ENCODE data around the gene KRT83. TPM values are rescaled to one million over a fixed set of nuclear protein-coding genes. Genes with fewer than 3 reads are reported as not detected.

Gene KRT83
- total RNA-seq, 1 experiment from 2014 or later, result not detected

DNA sequence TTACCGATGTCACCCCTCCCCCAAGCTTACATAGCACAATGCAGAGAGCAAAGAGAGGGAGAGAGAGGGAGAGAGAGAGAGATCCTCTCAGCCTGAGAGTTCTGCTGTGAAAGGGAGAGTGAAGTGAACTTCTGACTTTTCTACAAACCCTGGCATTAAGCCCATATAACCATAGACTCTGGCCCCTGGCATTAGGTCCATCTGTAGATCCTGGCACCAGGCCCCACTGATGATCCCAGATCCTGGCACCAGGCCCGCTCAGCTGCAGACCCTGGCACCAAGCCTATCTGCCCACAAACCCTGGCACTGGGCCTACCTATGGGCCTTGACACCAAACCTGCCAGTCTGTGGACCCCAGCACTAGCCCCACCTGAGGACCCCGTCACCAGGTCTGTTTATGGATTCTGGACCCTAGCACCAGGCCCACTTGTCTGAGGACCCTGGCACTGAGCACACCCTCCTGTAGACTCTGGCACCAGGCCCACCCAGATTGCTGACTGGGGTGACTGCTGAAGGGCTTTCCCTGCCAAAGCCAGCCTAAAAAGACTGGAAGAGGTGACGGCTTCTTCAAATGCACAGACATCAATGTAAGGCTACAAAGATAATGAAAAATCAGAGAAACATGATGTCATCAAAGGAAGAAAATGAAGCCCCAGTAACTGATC, 14.5 kb upstream of the KRT83 start:
- H3K27ac Mint-ChIP-seq, result no peak overlapping the region; a peak in 1 of 7 replicates
- WGBS (ENCODE audit: extremely low coverage, insufficient read length, low lambda C conversion rate), result no CpG with 5 or more reads among the region's 4 CpGs
- no peaks in the 10 kb centered on the region for H3K79me2 ChIP-seq (ENCODE audit: insufficient read depth, low read length)

More for the DNA sequence above, 14.5 kb upstream of the KRT83 start:
- no peaks in the 10 kb centered on the region for H4K20me1 ChIP-seq (ENCODE audit: control insufficient read depth, insufficient read depth, insufficient read length)
- no peak overlapping the region for H2BK120ac ChIP-seq (ENCODE audit: low read depth, low read length, poor library complexity, severe bottlenecking)
- H2BK15ac ChIP-seq (ENCODE audit: low read depth, low read length), result no peak overlapping the region
- H2BK12ac ChIP-seq (ENCODE audit: insufficient read length, low read depth, low read length), result no peak overlapping the region
- no peak overlapping the region for H2AK5ac ChIP-seq (ENCODE audit: insufficient read length, low read length)
- H3K56ac ChIP-seq (ENCODE audit: insufficient read length, low read depth, low read length), result no peak overlapping the region
- no peak overlapping the region for H4K5ac ChIP-seq (ENCODE audit: insufficient read length, low read depth, low read length)
- Mint-ChIP-seq H3K36me3 (ENCODE audit: insufficient read depth in 1 of 3, low read depth in 3 of 3) (no peaks in the 10 kb centered on the region), H3K4me3 (no peak overlapping the region), H3K9me3 (no peaks in the 10 kb centered on the region), H3K27me3 (ENCODE audit: low read depth) (peaks cover 1% of the 10 kb centered on the region; the same call in 1 of the 2 replicates), H3K4me1 (peaks cover 8 to 9% of the 10 kb centered on the region in 2 experiments)
- no peak overlapping the region for H2BK5ac ChIP-seq (ENCODE audit: insufficient read length, low read length)
- no peaks in the 10 kb centered on the region for H3K27me3 ChIP-seq (ENCODE audit: insufficient read depth, low read length)
- H3T11ph ChIP-seq (ENCODE audit: low read length), result no peak overlapping the region
- H4K91ac ChIP-seq (ENCODE audit: insufficient read length, low read depth, low read length), result no peak overlapping the region
- no peak overlapping the region for H3K27ac ChIP-seq (ENCODE audit: insufficient read length, low read depth, low read length)
- no peak overlapping the region for H3K9ac ChIP-seq (ENCODE audit: extremely low read depth, insufficient read length, low read length)
- H3K14ac ChIP-seq (ENCODE audit: insufficient read depth, low read length), result no peak overlapping the region
- no peak overlapping the region for H3K4me2 ChIP-seq (ENCODE audit: insufficient read depth, insufficient read length, low read length)
- TF ChIP-seq, protein P1, sequence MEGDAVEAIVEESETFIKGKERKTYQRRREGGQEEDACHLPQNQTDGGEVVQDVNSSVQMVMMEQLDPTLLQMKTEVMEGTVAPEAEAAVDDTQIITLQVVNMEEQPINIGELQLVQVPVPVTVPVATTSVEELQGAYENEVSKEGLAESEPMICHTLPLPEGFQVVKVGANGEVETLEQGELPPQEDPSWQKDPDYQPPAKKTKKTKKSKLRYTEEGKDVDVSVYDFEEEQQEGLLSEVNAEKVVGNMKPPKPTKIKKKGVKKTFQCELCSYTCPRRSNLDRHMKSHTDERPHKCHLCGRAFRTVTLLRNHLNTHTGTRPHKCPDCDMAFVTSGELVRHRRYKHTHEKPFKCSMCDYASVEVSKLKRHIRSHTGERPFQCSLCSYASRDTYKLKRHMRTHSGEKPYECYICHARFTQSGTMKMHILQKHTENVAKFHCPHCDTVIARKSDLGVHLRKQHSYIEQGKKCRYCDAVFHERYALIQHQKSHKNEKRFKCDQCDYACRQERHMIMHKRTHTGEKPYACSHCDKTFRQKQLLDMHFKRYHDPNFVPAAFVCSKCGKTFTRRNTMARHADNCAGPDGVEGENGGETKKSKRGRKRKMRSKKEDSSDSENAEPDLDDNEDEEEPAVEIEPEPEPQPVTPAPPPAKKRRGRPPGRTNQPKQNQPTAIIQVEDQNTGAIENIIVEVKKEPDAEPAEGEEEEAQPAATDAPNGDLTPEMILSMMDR (conservative IDR thresholded peaks at IDR 0.05), result no peak
- H4K8ac ChIP-seq (replicated peaks; ENCODE audit: insufficient read length, low read depth, low read length), result no peak overlapping the region
- H3K4me1 ChIP-seq (ENCODE audit: insufficient read depth, low read length), result no peaks in the 10 kb centered on the region
- H3K79me1 ChIP-seq (ENCODE audit: insufficient read depth, low read depth, low read length, poor library complexity, severe bottlenecking), result no peaks in the 10 kb centered on the region
- H3K4ac ChIP-seq (ENCODE audit: low read depth, low read length), result no peak overlapping the region
- H3K23me2 ChIP-seq (ENCODE audit: insufficient read length, low read depth, low read length, poor library complexity, severe bottlenecking), result no peaks in the 10 kb centered on the region
- H3K23ac ChIP-seq (ENCODE audit: insufficient read length, low read depth, low read length), result no peak overlapping the region
- H2BK20ac ChIP-seq (ENCODE audit: low read depth, low read length, poor library complexity, severe bottlenecking), result no peak overlapping the region
- DNase-seq, result no peak
- H2AFZ ChIP-seq (ENCODE audit: low read length), result no peak overlapping the region
- no peaks in the 10 kb centered on the region for H3K9me3 ChIP-seq (ENCODE audit: control insufficient read depth, low read depth, low read length)
- no peak overlapping the region for H3K18ac ChIP-seq (ENCODE audit: insufficient read length, low read depth, low read length)
